CD4-positive, alpha-beta T cell treated with Interleukin-6 at 100 ng/mL for 8 hours (primary cell): ENCODE measurements around the gene CHCHD3.

ENCODE experiments used
- DNase-seq: peaks from one replicate; pipeline ENCODE4 v3.0.0-alpha.2; 2020; ENCODE audit warnings: mixed read lengths, low spot score

Gene CHCHD3

DNA sequence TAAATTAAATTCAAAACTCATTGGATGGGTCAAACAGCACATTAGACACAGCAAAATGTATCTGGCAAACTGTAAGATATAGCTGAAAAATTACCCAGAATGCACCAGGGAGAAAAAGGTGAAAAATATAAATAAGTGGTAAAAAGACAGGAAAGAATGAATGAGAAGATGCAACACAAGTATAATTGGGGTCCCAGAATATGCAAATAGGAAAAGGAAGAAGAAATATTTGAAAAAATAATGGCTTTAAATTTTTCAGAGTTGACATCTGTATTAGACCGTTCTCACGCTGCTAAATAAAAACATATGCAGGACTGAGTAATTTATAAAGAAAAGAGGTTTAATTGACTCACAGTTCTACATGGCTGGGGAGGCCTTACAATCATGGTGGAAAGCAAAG is 337.9 kb downstream of the CHCHD3 start:
- DNase-seq, result no peak

DNA sequence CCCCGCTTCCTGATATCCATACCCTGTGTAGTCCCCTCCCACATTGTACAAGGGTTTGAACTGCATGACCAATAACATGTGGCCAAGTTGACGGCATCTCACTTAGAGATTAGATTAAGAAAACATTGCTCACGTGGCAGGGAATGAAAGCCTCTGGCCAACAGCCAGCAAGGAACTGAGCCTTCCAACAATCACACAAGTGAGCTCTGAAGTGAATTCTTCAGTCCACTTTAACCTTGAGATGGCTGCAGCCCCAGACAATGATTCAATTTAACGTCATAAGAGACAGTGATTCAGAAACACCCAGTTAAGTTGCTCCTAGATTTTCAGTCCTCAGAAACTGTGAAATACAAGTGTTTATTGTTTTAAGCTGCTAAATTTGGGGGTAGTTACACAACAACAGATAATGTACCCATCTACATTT is 339.7 kb downstream of the CHCHD3 start:
- DNase-seq, result no peak

DNA sequence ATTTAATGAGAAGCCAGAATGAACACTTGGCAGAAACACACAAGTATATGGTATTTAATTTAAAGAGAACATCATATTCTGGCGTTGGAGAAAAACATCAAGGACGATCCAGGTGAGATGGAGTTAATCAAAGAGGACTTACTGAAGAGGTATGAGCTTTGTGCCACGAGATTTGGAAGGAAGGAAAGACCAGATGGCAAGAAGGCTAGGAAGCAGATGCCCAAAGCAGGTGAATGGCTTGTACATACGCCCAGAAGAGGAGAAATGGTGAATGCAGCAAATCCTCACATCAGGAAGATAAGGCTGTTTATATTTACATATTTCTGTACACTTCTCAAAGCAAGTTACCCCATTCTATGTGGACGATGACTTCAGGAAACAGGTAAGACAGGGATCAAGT is 341.7 kb downstream of the CHCHD3 start:
- no peak for DNase-seq

DNA sequence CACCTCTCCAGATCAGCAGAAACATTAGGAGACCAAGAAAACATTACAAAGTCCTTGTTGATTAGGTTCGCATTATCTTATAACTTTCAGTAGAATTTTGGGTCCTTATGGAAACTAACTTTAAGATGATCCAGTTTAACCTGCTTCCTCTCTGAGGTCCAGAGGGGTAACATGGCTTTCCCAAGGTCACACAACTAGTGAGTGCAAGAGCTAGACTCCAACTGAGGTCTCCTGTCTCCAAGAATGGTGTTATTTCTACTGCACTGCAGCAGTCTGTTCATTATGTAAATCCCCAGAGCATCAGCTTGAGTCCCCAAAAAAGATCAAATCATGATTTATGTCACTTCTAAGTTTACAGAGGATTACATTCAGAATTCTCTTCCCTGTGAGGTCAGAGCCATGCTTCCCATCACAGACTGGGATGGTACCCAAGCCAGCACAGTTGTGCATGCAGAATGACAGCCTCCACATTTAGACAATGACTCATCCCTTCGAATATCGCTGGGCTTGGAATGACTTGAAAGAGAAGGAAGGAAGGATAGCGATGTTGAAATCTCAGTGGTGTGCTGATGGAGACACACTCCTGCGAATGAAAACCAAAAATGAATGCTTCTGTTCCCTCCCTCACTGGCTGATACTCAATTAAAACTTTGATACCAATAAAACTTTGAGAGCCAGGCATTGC is 342.5 kb downstream of the CHCHD3 start:
- DNase-seq, result no peak

- DNase-seq, result no peak
These were observed 343.6 kb downstream of the CHCHD3 start for GRCh38 chr7:132738254-132738653.

DNA sequence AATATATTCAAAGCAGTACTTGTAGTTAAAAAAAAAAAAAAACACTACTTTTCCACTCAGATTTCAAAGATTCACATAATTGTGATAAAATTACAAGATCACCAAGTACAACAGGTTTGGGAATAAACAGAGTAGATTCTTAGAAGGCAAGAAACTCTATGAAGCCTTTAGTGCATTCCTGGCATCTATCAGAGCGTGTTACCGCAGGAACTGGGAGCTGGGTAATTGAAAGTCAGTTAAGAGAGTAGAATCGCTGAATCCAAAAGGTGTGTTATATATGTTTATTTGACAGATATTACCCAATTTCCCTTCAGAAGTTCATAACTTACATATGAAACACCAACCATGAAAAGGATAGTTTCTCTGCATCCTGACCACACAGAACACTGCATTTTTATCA is 346.4 kb downstream of the CHCHD3 start:
- no peak for DNase-seq
